WTC11 (cell line): ENCODE results near the gene OLFM3. TPM values are rescaled to one million over a fixed set of nuclear protein-coding genes. Genes with fewer than 3 reads are reported as not detected.

ENCODE experiments used
- ATAC-seq: fragments of 200-7000 bp; cut with Tn5 transposase; 2 replicates; pipeline ENCODE4 v1.10.0; 2021; ENCODE audit warnings: mild to moderate bottlenecking, moderate library complexity
- CTCF ChIA-PET: fragments of 300-600 bp; sonication (Branson Sonifier 250); formaldehyde crosslinking; loops from one replicate; lab custom pipeline; 2021; ENCODE audit warnings: antibody characterized with exemption; lab: Charles Lee
- POLR2A ChIA-PET: fragments of 350-600 bp; sonication (Branson Sonifier 250); formaldehyde crosslinking; loops from one replicate; lab custom pipeline; 2021; ENCODE audit warnings: antibody characterized with exemption; lab: Charles Lee
- DNase-seq: peaks from one replicate; pipeline ENCODE4 v3.0.0; 2021; ENCODE audit warnings: low spot score
- H3K27ac Mint-ChIP-seq: 2 replicates; pipeline ENCODE4 v1.8.0; 2021; ENCODE audit warnings: mixed read lengths
- H3K27me3 Mint-ChIP-seq: 2 replicates; pipeline ENCODE4 v1.8.0; 2021; ENCODE audit warnings: low read depth, mild to moderate bottlenecking, moderate library complexity, mixed read lengths
- H3K36me3 Mint-ChIP-seq: 2 replicates; pipeline ENCODE4 v1.8.0; 2021; ENCODE audit warnings: mixed read lengths
- H3K4me1 Mint-ChIP-seq: 2 replicates; pipeline ENCODE4 v1.8.0; 2022; ENCODE audit warnings: mixed read lengths
- H3K4me3 Mint-ChIP-seq: 2 replicates; pipeline ENCODE4 v1.8.0; 2021; ENCODE audit warnings: mild to moderate bottlenecking, moderate library complexity, mixed read lengths
- H3K9me3 Mint-ChIP-seq: 2 replicates; pipeline ENCODE4 v1.8.0; 2021; ENCODE audit warnings: mixed read lengths
- AFF4 ChIP-seq: sonication (generic); formaldehyde crosslinking; IDR thresholded peaks from 2 replicates; pipeline ENCODE4 v1.8.1; 2023; ENCODE audit warnings: mild to moderate bottlenecking, missing genetic modification reagents, borderline replicate concordance
- ATF3 ChIP-seq: sonication (generic); formaldehyde crosslinking; conservative IDR thresholded peaks from 2 replicates; pipeline ENCODE4 v1.8.1; 2022; ENCODE audit warnings: mild to moderate bottlenecking, missing genetic modification reagents
- ATF6 ChIP-seq: sonication (generic); formaldehyde crosslinking; IDR thresholded peaks from 2 replicates; pipeline ENCODE4 v1.8.1; 2023; ENCODE audit warnings: mild to moderate bottlenecking, missing genetic modification reagents
- CDX4 ChIP-seq: fragments of 250-450 bp; sonication (Bioruptor Pico); IDR thresholded peaks from 2 replicates; pipeline ENCODE4 v1.9.0; 2021; ENCODE audit warnings: moderate library complexity, mild to moderate bottlenecking, inconsistent platforms, borderline replicate concordance
- CREM ChIP-seq: sonication (generic); formaldehyde crosslinking; IDR thresholded peaks from 2 replicates; pipeline ENCODE4 v1.8.1; 2022; ENCODE audit warnings: mild to moderate bottlenecking, missing genetic modification reagents, moderate library complexity
- CTCF ChIP-seq: fragments of 200-600 bp; IDR thresholded peaks from 2 replicates; pipeline ENCODE4 v1.8.0; 2022; ENCODE audit warnings: antibody characterized with exemption
- E2F5 ChIP-seq: sonication (generic); formaldehyde crosslinking; IDR thresholded peaks from 2 replicates; pipeline ENCODE4 v1.8.1; 2022; ENCODE audit warnings: mild to moderate bottlenecking, moderate library complexity, missing genetic modification reagents
- FOXP4 ChIP-seq: sonication (generic); formaldehyde crosslinking; IDR thresholded peaks from 2 replicates; pipeline ENCODE4 v1.8.0; 2022; ENCODE audit warnings: mild to moderate bottlenecking, missing genetic modification reagents
- GABPB1 ChIP-seq: sonication (generic); formaldehyde crosslinking; IDR thresholded peaks from 2 replicates; pipeline ENCODE4 v1.8.1; 2023; ENCODE audit warnings: mild to moderate bottlenecking, missing genetic modification reagents
- GRHL2 ChIP-seq: fragments of 250-450 bp; sonication (Bioruptor Pico); IDR thresholded peaks from 2 replicates; pipeline ENCODE4 v1.8.0; 2022; ENCODE audit warnings: mild to moderate bottlenecking, moderate library complexity; ENCODE audit not compliant: insufficient replicate concordance, severe bottlenecking
- JUN ChIP-seq: sonication (generic); formaldehyde crosslinking; IDR thresholded peaks from 2 replicates; pipeline ENCODE4 v1.8.0; 2023; ENCODE audit warnings: mild to moderate bottlenecking, missing genetic modification reagents
- MAX ChIP-seq: sonication (generic); formaldehyde crosslinking; IDR thresholded peaks from 2 replicates; pipeline ENCODE4 v1.8.0; 2022; ENCODE audit warnings: mild to moderate bottlenecking, missing genetic modification reagents
- STAT6 ChIP-seq: sonication (generic); formaldehyde crosslinking; conservative IDR thresholded peaks from 2 replicates; pipeline ENCODE4 v1.8.1; 2023; ENCODE audit warnings: mild to moderate bottlenecking, low read depth, missing genetic modification reagents, moderate library complexity
- ZBTB21 ChIP-seq: sonication (generic); formaldehyde crosslinking; IDR thresholded peaks from 2 replicates; pipeline ENCODE4 v1.8.1; 2023; ENCODE audit warnings: mild to moderate bottlenecking, missing genetic modification reagents, borderline replicate concordance
- ZNF263 ChIP-seq: sonication (generic); formaldehyde crosslinking; IDR thresholded peaks from 2 replicates; pipeline ENCODE4 v1.8.1; 2022; ENCODE audit warnings: low read depth, mild to moderate bottlenecking, moderate library complexity, missing genetic modification reagents
- ZNF396 ChIP-seq: fragments of 250-450 bp; sonication (Bioruptor Pico); IDR thresholded peaks from 2 replicates; pipeline ENCODE4 v1.8.0; 2021; ENCODE audit warnings: mild to moderate bottlenecking, moderate library complexity, borderline replicate concordance
- ZNF416 ChIP-seq: fragments of 250-450 bp; sonication (Bioruptor Pico); IDR thresholded peaks from 2 replicates; pipeline ENCODE4 v1.9.0; 2021; ENCODE audit warnings: mild to moderate bottlenecking, inconsistent platforms
- ZNF423 ChIP-seq: fragments of 250-450 bp; sonication (Bioruptor Pico); IDR thresholded peaks from 2 replicates; pipeline ENCODE4 v2.1.2; 2022; ENCODE audit warnings: mild to moderate bottlenecking, moderate library complexity
- total RNA-seq: library from RNA; stranded (reverse); gene quantifications from 3 replicates; pipeline ENCODE4 v1.2.3, GENCODE V29; 2021

Gene OLFM3
- total RNA-seq, 1 experiment from 2014 or later, result 0.37 TPM

- TF ChIP-seq ATF6 (CRISPR knock-in tag) (no peak), GABPB1 (CRISPR knock-in tag) (no peak), CTCF (no peak), STAT6 (no peak), GRHL2 (CRISPR knock-in tag) (no peak), ZNF396 (CRISPR knock-in tag) (no peak), FOXP4 (CRISPR knock-in tag) (no peak), AFF4 (no peak), ZNF263 (no peak)
Observed at GRCh38 chr1:101980974-101981373, 15.8 kb downstream of the OLFM3 start (continued).

- H3K27me3 Mint-ChIP-seq, result no peaks in the 10 kb centered on the region
Observed at GRCh38 chr1:101977266-101977665, 19.5 kb downstream of the OLFM3 start.

More at GRCh38 chr1:101977266-101977665, 19.5 kb downstream of the OLFM3 start:
- ATAC-seq (no peak), DNase-seq (no peak)
- TF ChIP-seq JUN (CRISPR knock-in tag), result no peak
- TF ChIP-seq E2F5 (CRISPR knock-in tag), result no peak
- TF ChIP-seq ZBTB21 (CRISPR knock-in tag), result no peak
- no peak for TF ChIP-seq ZNF423
- TF ChIP-seq CREM (CRISPR knock-in tag), result no peak
- TF ChIP-seq ATF3, result no peak
- no peak for TF ChIP-seq CDX4
- TF ChIP-seq MAX (CRISPR knock-in tag), result no peak
- no peak for TF ChIP-seq ZNF416
- H3K4me1 Mint-ChIP-seq, result peaks cover 18% of the 10 kb centered on the region
- H3K9me3 Mint-ChIP-seq, result peaks cover 14% of the 10 kb centered on the region
- ChIA-PET CTCF (no interaction called here), POLR2A (no interaction called here)
- H3K27ac Mint-ChIP-seq, result no peak overlapping the region
- H3K36me3 Mint-ChIP-seq, result peaks cover 11% of the 10 kb centered on the region; the same call in 1 of the 2 replicates
- H3K4me3 Mint-ChIP-seq, result no peak overlapping the region
